DND-41 (cell line): ENCODE data around the gene SLC37A3.

Experiments used
- EZH2 ChIP-seq: IDR thresholded peaks from 3 replicates; pipeline ENCODE4 v1.6.1; 2012; ENCODE audit warnings: borderline replicate concordance, low read depth, mild to moderate bottlenecking, moderate library complexity, low read length, inconsistent platforms; ENCODE audit not compliant: severe bottlenecking
- TF ChIP-seq, protein P1 (sequence below): IDR thresholded peaks from 2 replicates; pipeline ENCODE4 v1.5.1; 2012; ENCODE audit warnings: borderline replicate concordance, low read length, moderate library complexity, mild to moderate bottlenecking; ENCODE audit not compliant: poor library complexity, severe bottlenecking; ENCODE audit errors: extremely low read depth

DNA sequence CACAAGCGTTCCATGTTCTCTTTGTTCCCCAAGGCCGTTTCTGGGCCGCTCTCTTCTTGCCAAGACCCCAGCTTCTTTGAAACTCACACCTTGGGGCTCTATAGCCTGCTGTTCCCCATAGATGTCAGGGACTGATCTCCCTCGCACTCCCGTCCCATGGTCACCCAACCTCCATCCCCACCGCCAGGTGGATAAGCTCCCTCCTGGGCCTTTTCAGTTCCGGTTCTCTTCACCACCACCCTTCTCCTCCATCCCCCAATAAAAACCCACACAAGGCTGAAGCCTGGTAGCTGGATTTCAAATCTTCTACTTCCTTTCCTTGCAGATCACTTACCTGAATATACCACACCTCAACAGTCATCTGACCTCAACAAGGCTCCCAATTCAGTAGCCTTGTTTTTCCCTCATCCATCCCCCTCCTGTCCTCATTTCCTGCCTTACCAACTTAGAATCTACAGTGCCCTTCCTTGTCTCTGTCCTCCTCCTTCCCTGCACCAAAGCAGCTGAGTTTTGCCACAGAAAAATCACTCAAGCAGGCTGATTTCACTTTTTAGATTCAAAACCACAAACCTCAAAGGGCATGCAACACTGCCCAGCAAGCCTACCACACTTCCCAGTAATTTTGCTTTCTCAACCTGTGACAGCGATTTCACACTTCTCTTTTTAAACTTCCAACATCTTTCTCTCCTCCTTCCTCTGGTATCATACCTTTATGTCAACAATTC, 7.7 kb downstream of the SLC37A3 start:
- TF ChIP-seq, protein P1, sequence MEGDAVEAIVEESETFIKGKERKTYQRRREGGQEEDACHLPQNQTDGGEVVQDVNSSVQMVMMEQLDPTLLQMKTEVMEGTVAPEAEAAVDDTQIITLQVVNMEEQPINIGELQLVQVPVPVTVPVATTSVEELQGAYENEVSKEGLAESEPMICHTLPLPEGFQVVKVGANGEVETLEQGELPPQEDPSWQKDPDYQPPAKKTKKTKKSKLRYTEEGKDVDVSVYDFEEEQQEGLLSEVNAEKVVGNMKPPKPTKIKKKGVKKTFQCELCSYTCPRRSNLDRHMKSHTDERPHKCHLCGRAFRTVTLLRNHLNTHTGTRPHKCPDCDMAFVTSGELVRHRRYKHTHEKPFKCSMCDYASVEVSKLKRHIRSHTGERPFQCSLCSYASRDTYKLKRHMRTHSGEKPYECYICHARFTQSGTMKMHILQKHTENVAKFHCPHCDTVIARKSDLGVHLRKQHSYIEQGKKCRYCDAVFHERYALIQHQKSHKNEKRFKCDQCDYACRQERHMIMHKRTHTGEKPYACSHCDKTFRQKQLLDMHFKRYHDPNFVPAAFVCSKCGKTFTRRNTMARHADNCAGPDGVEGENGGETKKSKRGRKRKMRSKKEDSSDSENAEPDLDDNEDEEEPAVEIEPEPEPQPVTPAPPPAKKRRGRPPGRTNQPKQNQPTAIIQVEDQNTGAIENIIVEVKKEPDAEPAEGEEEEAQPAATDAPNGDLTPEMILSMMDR, result no peak
- no peak for TF ChIP-seq EZH2
